H1 (cell line): ENCODE measurements around the gene PLPPR2. TPM values are rescaled to one million over a fixed set of nuclear protein-coding genes. Genes with fewer than 3 reads are reported as not detected.
A peak's percentile ranks its signal among the peaks of the same experiment; 100 is the strongest.

ENCODE experiments used
- CTCF ChIA-PET: fragments of 300-600 bp; sonication (Branson Sonifier 250); formaldehyde crosslinking; loops from one replicate; lab custom pipeline; 2021; ENCODE audit not compliant: partially characterized antibody; lab: Charles Lee
- POLR2A ChIA-PET: fragments of 300-600 bp; sonication (Branson Sonifier 250); formaldehyde crosslinking; loops from one replicate; lab custom pipeline; 2021; ENCODE audit warnings: inconsistent platforms; ENCODE audit not compliant: partially characterized antibody; lab: Charles Lee
- DNase-seq, 2 experiments: peaks; one replicate each; pipeline versions ENCODE4 v3.0.0 to v3.0.0-alpha.2; 2010 to 2022; ENCODE audit warnings: low spot score in 2 of 2, low read depth in 1 of 2, mixed read lengths in 1 of 2
- FAIRE-seq: peaks from 2 replicates; lab custom pipeline; 2011; peaks lifted over from hg19 to GRCh38; lab: Jason Lieb, UNC
- H2AFZ ChIP-seq: 2 replicates; pipeline ENCODE4 v1.8.1; 2012; ENCODE audit warnings: low read length, inconsistent platforms
- H2AK5ac ChIP-seq: 2 replicates; pipeline ENCODE4 v1.6.1; 2013; ENCODE audit warnings: low read depth, low read length
- H2BK120ac ChIP-seq: replicated peaks from 2 replicates; pipeline ENCODE3; 2013; ENCODE audit warnings: low read depth, low read length, inconsistent platforms
- H2BK12ac ChIP-seq: 2 replicates; pipeline ENCODE4 v1.6.1; 2013; ENCODE audit warnings: low read depth, low read length
- H2BK15ac ChIP-seq: 2 replicates; pipeline ENCODE4 v1.6.1; 2013; ENCODE audit warnings: low read length
- H2BK20ac ChIP-seq: 2 replicates; pipeline ENCODE4 v1.6.1; 2013; ENCODE audit warnings: low read length
- H2BK5ac ChIP-seq: 2 replicates; pipeline ENCODE4 v1.6.1; 2013; ENCODE audit warnings: low read depth, low read length
- H3K14ac ChIP-seq: 2 replicates; pipeline ENCODE4 v1.6.1; 2013; ENCODE audit warnings: inconsistent platforms; ENCODE audit not compliant: insufficient read length
- H3K18ac ChIP-seq: 2 replicates; pipeline ENCODE4 v1.6.1; 2013; ENCODE audit warnings: low read length; ENCODE audit errors: extremely low read depth
- H3K23ac ChIP-seq: 2 replicates; pipeline ENCODE4 v1.6.1; 2013; ENCODE audit warnings: inconsistent platforms; ENCODE audit not compliant: insufficient read length
- H3K23me2 ChIP-seq: 2 replicates; pipeline ENCODE4 v1.6.1; 2013; ENCODE audit warnings: low read depth, low read length
- H3K27ac ChIP-seq: 2 replicates; pipeline ENCODE4 v1.6.1; 2011; ENCODE audit warnings: low read depth, low read length, inconsistent platforms
- H3K27me3 ChIP-seq, 4 experiments: replicated peaks in 1 of 4; 1 replicate in 1 of 4; 2 replicates in 3 of 4; pipeline versions ENCODE4 v1.6.1 to v1.8.1; 2011 to 2013; ENCODE audit warnings: low read length in 3 of 4, mild to moderate bottlenecking in 3 of 4, inconsistent platforms in 2 of 4, mixed read lengths in 2 of 4, moderate library complexity in 1 of 4; ENCODE audit not compliant: control insufficient read depth in 3 of 4, insufficient read depth in 3 of 4; ENCODE audit errors: extremely low read depth in 1 of 4
- H3K36me3 ChIP-seq, 4 experiments: 2 replicates each; pipeline versions ENCODE4 v1.6.1 to v1.8.1; 2011 to 2013; ENCODE audit warnings: mild to moderate bottlenecking in 4 of 4, low read length in 3 of 4, moderate library complexity in 2 of 4, control low read depth in 1 of 4, inconsistent platforms in 1 of 4; ENCODE audit not compliant: insufficient read depth in 4 of 4, control insufficient read depth in 2 of 4
- H3K4ac ChIP-seq: replicated peaks from 2 replicates; pipeline ENCODE3; 2013; ENCODE audit warnings: low read length, low read depth, mixed read lengths, inconsistent platforms; ENCODE audit not compliant: insufficient read length
- H3K4me1 ChIP-seq, 4 experiments: replicated peaks in 1 of 4; 1 replicate in 1 of 4; 2 replicates in 3 of 4; pipeline versions ENCODE4 v1.6.1 to v1.8.1; 2011 to 2013; ENCODE audit warnings: low read length in 3 of 4, inconsistent platforms in 2 of 4, mixed read lengths in 1 of 4; ENCODE audit not compliant: insufficient read depth in 4 of 4, control insufficient read depth in 3 of 4
- H3K4me2 ChIP-seq, 2 experiments: 2 replicates each; pipeline versions ENCODE4 v1.6.1 to v1.8.1; 2011 to 2013; ENCODE audit warnings: low read depth in 2 of 2, low read length in 2 of 2, control low read depth in 1 of 2, inconsistent platforms in 1 of 2, mild to moderate bottlenecking in 1 of 2; ENCODE audit not compliant: insufficient read depth in 1 of 2
- H3K4me3 ChIP-seq, 4 experiments: fragments of 200-600, 300-600 bp in 1 of 4; sonication (generic), shearing (Covaris generic), sonication (Bioruptor Twin) in 1 of 4; 2 replicates each; pipeline versions ENCODE4 v1.5.1 to v1.8.1; 2011 to 2016; ENCODE audit warnings: low read length in 4 of 4, low read depth in 3 of 4, control low read depth in 2 of 4, inconsistent platforms in 2 of 4, mild to moderate bottlenecking in 2 of 4, mixed read lengths in 1 of 4, moderate library complexity in 1 of 4; ENCODE audit not compliant: insufficient read depth in 2 of 4; ENCODE audit errors: extremely low read depth in 1 of 4
- H3K56ac ChIP-seq: replicated peaks from 2 replicates; pipeline ENCODE3; 2013; ENCODE audit warnings: low read depth, mild to moderate bottlenecking, mixed read lengths, low read length, inconsistent platforms; ENCODE audit not compliant: insufficient read length
- H3K79me1 ChIP-seq: 2 replicates; pipeline ENCODE4 v1.6.1; 2013; ENCODE audit warnings: low read depth, low read length, control low read depth
- H3K79me2 ChIP-seq, 2 experiments: 2 replicates each; pipeline versions ENCODE4 v1.6.1 to v1.8.1; 2012 to 2013; ENCODE audit warnings: low read length in 2 of 2, mild to moderate bottlenecking in 2 of 2, inconsistent platforms in 1 of 2; ENCODE audit not compliant: insufficient read depth in 2 of 2, control insufficient read depth in 1 of 2
- H3K9ac ChIP-seq, 4 experiments: replicated peaks in 1 of 4; 1 replicate in 1 of 4; 2 replicates in 3 of 4; pipeline versions ENCODE4 v1.6.1 to v1.8.1; 2011 to 2013; ENCODE audit warnings: low read depth in 3 of 4, low read length in 3 of 4, control low read depth in 2 of 4, mild to moderate bottlenecking in 2 of 4, moderate library complexity in 2 of 4, inconsistent platforms in 1 of 4; ENCODE audit errors: extremely low read depth in 1 of 4
- H3K9me3 ChIP-seq, 2 experiments: 2 replicates each; pipeline versions ENCODE4 v1.6.1 to v1.8.1; 2012 to 2013; ENCODE audit warnings: mild to moderate bottlenecking in 2 of 2, moderate library complexity in 2 of 2, control low read depth in 1 of 2, inconsistent platforms in 1 of 2, low read depth in 1 of 2, low read length in 1 of 2, mixed read lengths in 1 of 2; ENCODE audit not compliant: insufficient read depth in 2 of 2
- H4K20me1 ChIP-seq, 2 experiments: replicated peaks in 1 of 2; 2 replicates each; pipeline versions ENCODE3 to v1.8.1; 2011 to 2013; ENCODE audit warnings: inconsistent platforms in 2 of 2, low read length in 2 of 2, mild to moderate bottlenecking in 1 of 2; ENCODE audit not compliant: insufficient read depth in 2 of 2, control insufficient read depth in 1 of 2
- H4K5ac ChIP-seq: 2 replicates; pipeline ENCODE4 v1.6.1; 2013; ENCODE audit warnings: low read length, low read depth, mixed read lengths, inconsistent platforms; ENCODE audit not compliant: insufficient read length
- H4K8ac ChIP-seq: 2 replicates; pipeline ENCODE4 v1.8.0; 2013; ENCODE audit warnings: mild to moderate bottlenecking, moderate library complexity, low read length, inconsistent platforms; ENCODE audit not compliant: insufficient read depth; ENCODE audit errors: extremely low read depth
- H4K91ac ChIP-seq: replicated peaks from 2 replicates; pipeline ENCODE3; 2013; ENCODE audit warnings: low read length, mixed read lengths, inconsistent platforms; ENCODE audit not compliant: insufficient read length
- KDM1A ChIP-seq: fragments of 200-600, 300-600 bp; sonication (generic); IDR thresholded peaks from 2 replicates; pipeline ENCODE4 v1.7.1; 2016; ENCODE audit warnings: mild to moderate bottlenecking, low read length, borderline replicate concordance
- KDM5A ChIP-seq: fragments of 200-600 bp; IDR thresholded peaks from 2 replicates; pipeline ENCODE4 v1.7.1; 2012; ENCODE audit warnings: mild to moderate bottlenecking, low read length, inconsistent platforms, mixed read lengths
- NANOG ChIP-seq: IDR thresholded peaks from 2 replicates; pipeline ENCODE4 v1.6.1; 2011; ENCODE audit warnings: low read length, low read depth, mild to moderate bottlenecking, inconsistent platforms; ENCODE audit not compliant: insufficient read depth, poor library complexity, severe bottlenecking
- polyA plus RNA-seq, 7 experiments: library from polyadenylated mRNA; depleted of rRNA in 3 of 7; stranded (reverse) in 5 of 7; unstranded in 2 of 7; fragments of >200 nt in 5 of 7; fragments of 200-250 nt in 2 of 7; gene quantifications; 1 replicate in 5 of 7; 2 replicates in 1 of 7; 4 replicates in 1 of 7; pipeline versions ENCODE4 v1.2.1 to v1.2.3, GENCODE V29; 2011 to 2013; ENCODE audit warnings: missing spikeins in 2 of 7, mixed read lengths in 2 of 7
- total RNA-seq: library from RNA; stranded (reverse); fragmentation: NEBNext Ultra II Directional; extraction: Animal tissue kit (Norgen Biotek cat#: 25700); gene quantifications from 2 replicates; pipeline ENCODE4 v1.2.1, GENCODE V29; 2021
- TF ChIP-seq, protein P1 (sequence below): IDR thresholded peaks from 2 replicates; pipeline ENCODE4 v1.6.1; 2011; ENCODE audit warnings: low read length, improper control_type of control experiment
- TF ChIP-seq, protein P2 (sequence below): IDR thresholded peaks from 2 replicates; pipeline ENCODE4 v1.6.1; 2011; ENCODE audit warnings: low read depth, mild to moderate bottlenecking, low read length; ENCODE audit not compliant: insufficient read depth

PLPPR2 gene
- total and polyA plus RNA-seq, 2 of the 8 experiments (the other 6 are each of a cell fraction or from before 2014, with no cell fraction given) = 7.2 to 11.7 TPM

DNA sequence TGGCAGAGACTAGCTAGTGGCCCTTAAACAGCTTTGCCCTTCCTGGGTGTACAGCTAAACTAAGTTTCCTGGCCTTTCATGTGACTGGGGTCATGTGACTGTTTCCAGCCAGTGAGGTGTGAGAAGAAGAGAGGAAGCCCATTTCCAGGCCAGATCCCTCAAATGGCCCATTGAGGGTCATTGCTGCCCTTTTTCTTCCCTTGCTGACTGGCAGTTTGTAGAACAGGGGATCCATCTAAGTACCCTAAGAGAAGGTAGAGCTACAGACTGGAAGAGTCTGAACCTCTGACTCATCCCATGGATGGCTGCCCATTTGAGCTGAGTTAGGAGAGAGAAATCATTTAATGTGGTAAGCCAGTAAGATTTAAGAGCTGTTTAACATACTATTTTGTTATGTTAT is 22.0 kb downstream of the PLPPR2 start:
- DNase-seq (no peak), FAIRE-seq (no peak)
- H3K36me3 ChIP-seq = no peaks in the 10 kb centered on the region
- H3K18ac ChIP-seq = no peak overlapping the region
- no peaks in the 10 kb centered on the region for H3K9me3 ChIP-seq
- H4K5ac ChIP-seq = no peak overlapping the region
- no peak overlapping the region for H2BK12ac ChIP-seq
- H2BK15ac ChIP-seq = no peak overlapping the region
- H3K4me3 ChIP-seq = no peak overlapping the region
- no peaks in the 10 kb centered on the region for H3K79me2 ChIP-seq
- POLR2A ChIA-PET = interaction anchor here (1.0 to 5.2 kb wide), 5 partner anchors 16 to 104 kb away, joined by 3 to 34 read pairs (median 4); partner anchors contain the start of gene ELAVL3
- no peak overlapping the region for H3K4me2 ChIP-seq
- H2AK5ac ChIP-seq = no peak overlapping the region
- no peak overlapping the region for H3K4ac ChIP-seq
- CTCF ChIA-PET = interaction anchor here (0.6 to 16.8 kb wide), 20 partner anchors 9 to 151 kb away, joined by 3 to 197 read pairs (median 4); partner anchors contain the start of genes CCDC159, ODAD3, PRKCSH and RGL3
- H3K79me1 ChIP-seq = peaks cover 2% of the 10 kb centered on the region; the same call in 1 of the 2 replicates
- H3K56ac ChIP-seq = no peak overlapping the region
- TF ChIP-seq, protein P1, sequence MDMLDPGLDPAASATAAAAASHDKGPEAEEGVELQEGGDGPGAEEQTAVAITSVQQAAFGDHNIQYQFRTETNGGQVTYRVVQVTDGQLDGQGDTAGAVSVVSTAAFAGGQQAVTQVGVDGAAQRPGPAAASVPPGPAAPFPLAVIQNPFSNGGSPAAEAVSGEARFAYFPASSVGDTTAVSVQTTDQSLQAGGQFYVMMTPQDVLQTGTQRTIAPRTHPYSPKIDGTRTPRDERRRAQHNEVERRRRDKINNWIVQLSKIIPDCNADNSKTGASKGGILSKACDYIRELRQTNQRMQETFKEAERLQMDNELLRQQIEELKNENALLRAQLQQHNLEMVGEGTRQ = peak; percentile 75
- TF ChIP-seq, protein P2, sequence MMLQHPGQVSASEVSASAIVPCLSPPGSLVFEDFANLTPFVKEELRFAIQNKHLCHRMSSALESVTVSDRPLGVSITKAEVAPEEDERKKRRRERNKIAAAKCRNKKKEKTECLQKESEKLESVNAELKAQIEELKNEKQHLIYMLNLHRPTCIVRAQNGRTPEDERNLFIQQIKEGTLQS = peak; percentile 68; the same call in 1 of the 2 replicates
- TF ChIP-seq KDM1A = no peak
- no peak for TF ChIP-seq KDM5A
- TF ChIP-seq NANOG = no peak
- TF ChIP-seq, all 59 proteins: peak for 2
- H3K27me3 ChIP-seq = no peaks in the 10 kb centered on the region
- peaks cover 2 to 4% of the 10 kb centered on the region in 2 experiments for H4K20me1 ChIP-seq
- no peak overlapping the region for H2BK5ac ChIP-seq
- no peak overlapping the region for H3K27ac ChIP-seq
- H3K4me1 ChIP-seq = peaks cover 0 to 17% (median 13%) of the 10 kb centered on the region in 4 experiments; a peak in 6 of 7 replicates
- H2AFZ ChIP-seq = no peak overlapping the region
- H4K8ac ChIP-seq = no peak overlapping the region
- H4K91ac ChIP-seq = no peak overlapping the region
- H3K9ac ChIP-seq = no peak overlapping the region
- H3K23ac ChIP-seq = no peak overlapping the region
- H3K14ac ChIP-seq = no peak overlapping the region
- H2BK20ac ChIP-seq = no peak overlapping the region
- H2BK120ac ChIP-seq = no peak overlapping the region
- peaks cover 24% of the 10 kb centered on the region for H3K23me2 ChIP-seq
